Suprapubic skin (tissue), 3 donors: ENCODE data around the gene SLC38A9.

Experiments used
- POLR2AphosphoS5 ChIP-seq, 3 donors: sonication (generic); formaldehyde crosslinking; IDR thresholded peaks; one replicate each; pipeline ENCODE4 v1.6.1; 2017; ENCODE audit warnings: antibody characterized with exemption in 3 of 3
- TF ChIP-seq, protein P1 (sequence below), 2 donors: fragments of 200-600 bp in 1 of 2; fragments of 450-650 bp in 1 of 2; sonication (generic) in 1 of 2; IDR thresholded peaks; one replicate each; pipeline ENCODE4 v1.5.1; 2016 to 2019; ENCODE audit warnings: antibody characterized with exemption in 2 of 2, mild to moderate bottlenecking in 1 of 2, moderate library complexity in 1 of 2

- TF ChIP-seq, protein P1, sequence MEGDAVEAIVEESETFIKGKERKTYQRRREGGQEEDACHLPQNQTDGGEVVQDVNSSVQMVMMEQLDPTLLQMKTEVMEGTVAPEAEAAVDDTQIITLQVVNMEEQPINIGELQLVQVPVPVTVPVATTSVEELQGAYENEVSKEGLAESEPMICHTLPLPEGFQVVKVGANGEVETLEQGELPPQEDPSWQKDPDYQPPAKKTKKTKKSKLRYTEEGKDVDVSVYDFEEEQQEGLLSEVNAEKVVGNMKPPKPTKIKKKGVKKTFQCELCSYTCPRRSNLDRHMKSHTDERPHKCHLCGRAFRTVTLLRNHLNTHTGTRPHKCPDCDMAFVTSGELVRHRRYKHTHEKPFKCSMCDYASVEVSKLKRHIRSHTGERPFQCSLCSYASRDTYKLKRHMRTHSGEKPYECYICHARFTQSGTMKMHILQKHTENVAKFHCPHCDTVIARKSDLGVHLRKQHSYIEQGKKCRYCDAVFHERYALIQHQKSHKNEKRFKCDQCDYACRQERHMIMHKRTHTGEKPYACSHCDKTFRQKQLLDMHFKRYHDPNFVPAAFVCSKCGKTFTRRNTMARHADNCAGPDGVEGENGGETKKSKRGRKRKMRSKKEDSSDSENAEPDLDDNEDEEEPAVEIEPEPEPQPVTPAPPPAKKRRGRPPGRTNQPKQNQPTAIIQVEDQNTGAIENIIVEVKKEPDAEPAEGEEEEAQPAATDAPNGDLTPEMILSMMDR (IDR thresholded peaks at IDR 0.05) = no peak
- TF ChIP-seq POLR2AphosphoS5 (IDR thresholded peaks at IDR 0.05) = no peak
Measured at GRCh38 chr5:55734658-55735057, 22.5 kb upstream of the SLC38A9 start.
